Pancreas (tissue), 10 donors: ENCODE results near the gene LMX1B. TPM values are rescaled to one million over a fixed set of nuclear protein-coding genes. Genes with fewer than 3 reads are reported as not detected.

Experiments used
- ATAC-seq, 4 donors: fragments of 200-7000 bp; cut with Tn5 transposase; one replicate each; pipeline versions ENCODE4 v1.8.0 to v1.9.1; 2020; ENCODE audit warnings: mild to moderate bottlenecking in 4 of 4, moderate library complexity in 4 of 4
- DNase-seq, 6 donors: peaks; one replicate each; pipeline ENCODE4 v3.0.0-alpha.2; 2020
- FAIRE-seq: peaks from 2 replicates; lab custom pipeline; 2012; peaks lifted over from hg19 to GRCh38; lab: Jason Lieb, UNC
- H3K27ac ChIP-seq, 4 donors: fragments of 200-600 bp; sonication (generic); 1 replicate in 3 of 4; 2 replicates in 1 of 4; pipeline versions ENCODE4 v1.5.0 to v1.8.0; 2020
- H3K27me3 ChIP-seq, 4 donors: fragments of 200-600 bp; one replicate each; pipeline ENCODE4 v1.8.0; 2021
- H3K36me3 ChIP-seq, 3 donors: fragments of 200-600 bp; sonication (generic) in 1 of 3; one replicate each; pipeline versions ENCODE4 v1.5.0 to v1.8.0; 2020 to 2021
- H3K4me1 ChIP-seq, 3 donors: fragments of 200-600 bp; one replicate each; pipeline ENCODE4 v1.8.0; 2021
- H3K4me3 ChIP-seq, 4 donors: fragments of 200-600 bp; sonication (generic) in 2 of 4; one replicate each; pipeline versions ENCODE4 v1.5.0 to v1.8.0; 2020 to 2021
- H3K9me3 ChIP-seq, 4 donors: fragments of 200-600 bp; one replicate each; pipeline ENCODE4 v1.8.0; 2021
- CTCF ChIP-seq, 4 donors: fragments of 200-600 bp; sonication (generic) in 3 of 4; IDR thresholded peaks; one replicate each; pipeline versions ENCODE4 v1.5.0 to v1.8.0; 2021; ENCODE audit warnings: antibody characterized with exemption in 4 of 4
- WGBS, 2 donors: extraction: QIAGEN DNeasy Blood & Tissue Kit; methylation state at CpG; one replicate each; pipeline ENCODE4 v1.1.7; 2013; 5-methylcytosine and 5-hydroxymethylcytosine counted together
- intact Hi-C, 3 donors: fragments of 100-400 bp; cut with DNase I; formaldehyde crosslinking; loops; one replicate each; pipeline versions ENCODE4 v1.11.1 to v1.14.2; 2022
- polyA plus RNA-seq, 2 donors: library from polyadenylated mRNA; stranded (reverse); fragments of 200-250 nt; gene quantifications; one replicate each; pipeline ENCODE4 v1.2.3, GENCODE V29; 2013
- total RNA-seq, 6 donors: library from RNA; stranded (reverse); fragmentation: NEBNext Ultra II Directional in 4 of 6; extraction: Animal tissue kit (Norgen Biotek cat#: 25700) in 4 of 6; gene quantifications; one replicate each; pipeline versions ENCODE4 v1.2.1 to v1.2.4, GENCODE V29; 2021 to 2023
- donor health status: healthy with polysubstance abuse.
- donor health status: DM: no; HTN: no; CAD: no; lungs with moderate emphysema.
- donor health status: DM: no; HTN: no; CAD: no.
- donor health status: control.
- donor health status: control.
- donor health status: Bipolar disorder and iron deficiency.
- donor health status: DM: yes; HTN: yes; CAD: no.
- donor health status: DM: no; HTN: no; CAD: no.
- donor health status: DM: no; HTN: no; CAD: no.
- donor health status: DM: yes; HTN: yes; CAD: no.

Gene LMX1B
- total and polyA plus RNA-seq, 8 donors, result 0.05 to 1.2 (median 0.46) TPM

GRCh38 chr9:126664900-126665643 is 51.3 kb downstream of the LMX1B start:
- H3K36me3 ChIP-seq, result no peaks in the 10 kb centered on the region
- peaks cover 10 to 15% (median 14%) of the 10 kb centered on the region in 3 donors for H3K4me1 ChIP-seq
- DNase-seq, result no peak
- FAIRE-seq, result no peak
- WGBS, 2 donors, result 44% methylated on average over 25 of the region's 25 CpGs
- no peak overlapping the region for H3K4me3 ChIP-seq
- H3K9me3 ChIP-seq, result no peaks in the 10 kb centered on the region
- no peak overlapping the region for H3K27ac ChIP-seq
- TF ChIP-seq CTCF (IDR thresholded peaks at IDR 0.05), result no peak
- intact Hi-C loops, result no loop called here
- H3K27me3 ChIP-seq, result no peaks in the 10 kb centered on the region
- ATAC-seq, result no peak

- Histone ChIP-seq H3K36me3 (no peaks in the 10 kb centered on the region), H3K27me3 (no peaks in the 10 kb centered on the region), H3K27ac (no peak overlapping the region), H3K9me3 (no peaks in the 10 kb centered on the region), H3K4me3 (no peak overlapping the region), H3K4me1 (peaks cover 10 to 15% (median 14%) of the 10 kb centered on the region in 3 donors)
- intact Hi-C loops, result no loop called here
- DNase-seq, result no peak
- FAIRE-seq, result no peak
- 82 to 85% methylated on average over 14 to 15 of the region's 15 CpGs for WGBS, 2 donors
- TF ChIP-seq CTCF (IDR thresholded peaks at IDR 0.05), result no peak
- no peak for ATAC-seq
Measured at GRCh38 chr9:126665644-126666035, 51.9 kb downstream of the LMX1B start.

GRCh38 chr9:126666155-126666803 is 52.6 kb downstream of the LMX1B start:
- H3K4me1 ChIP-seq, result peaks cover 10 to 15% (median 14%) of the 10 kb centered on the region in 3 donors
- H3K27me3 ChIP-seq, result no peaks in the 10 kb centered on the region
- DNase-seq, result no peak
- no peak for TF ChIP-seq CTCF (IDR thresholded peaks at IDR 0.05)
- no peak for FAIRE-seq
- ATAC-seq, result no peak
- H3K9me3 ChIP-seq, result no peaks in the 10 kb centered on the region
- intact Hi-C loops, result no loop called here
- H3K4me3 ChIP-seq, result no peak overlapping the region
- H3K27ac ChIP-seq, result no peak overlapping the region
- H3K36me3 ChIP-seq, result no peaks in the 10 kb centered on the region
- WGBS, 2 donors, result 76 to 88% methylated on average over 13 of the region's 13 CpGs

GRCh38 chr9:126667190-126668055 is 53.7 kb downstream of the LMX1B start:
- Histone ChIP-seq H3K4me1 (peaks cover 6 to 9% (median 7%) of the 10 kb centered on the region in 3 donors), H3K4me3 (no peak overlapping the region), H3K36me3 (no peaks in the 10 kb centered on the region), H3K27ac (no peak overlapping the region), H3K9me3 (no peaks in the 10 kb centered on the region), H3K27me3 (no peaks in the 10 kb centered on the region)
- intact Hi-C loops, result no loop called here
- DNase-seq, result no peak
- ATAC-seq, result no peak
- FAIRE-seq, result no peak
- no peak for TF ChIP-seq CTCF (IDR thresholded peaks at IDR 0.05)
- 64 to 68% methylated on average over 15 of the region's 15 CpGs for WGBS, 2 donors
